Kidney (tissue), 14 donors: ENCODE measurements around the gene RBBP9. TPM values are rescaled to one million over a fixed set of nuclear protein-coding genes. Genes with fewer than 3 reads are reported as not detected.
A peak's percentile ranks its signal among the peaks of the same experiment; 100 is the strongest.

Experiments used
- DNase-seq, 5 donors: peaks; one replicate each; pipeline ENCODE4 v3.0.0-alpha.2; 2013 to 2020
- FAIRE-seq: peaks from 2 replicates; lab custom pipeline; 2012; peaks lifted over from hg19 to GRCh38; lab: Jason Lieb, UNC
- H3K27ac ChIP-seq, 2 donors: one replicate each; pipeline ENCODE4 v1.7.0; 2013; ENCODE audit warnings: low read depth in 2 of 2, low read length in 2 of 2, inconsistent platforms in 1 of 2
- H3K27me3 ChIP-seq: one replicate; pipeline ENCODE4 v1.7.1; 2013; ENCODE audit warnings: low read length, inconsistent platforms; ENCODE audit not compliant: control insufficient read depth, insufficient read depth
- H3K36me3 ChIP-seq, 3 donors: one replicate each; pipeline versions ENCODE4 v1.7.0 to v1.7.1; 2013; ENCODE audit warnings: low read length in 3 of 3, control low read depth in 1 of 3, inconsistent platforms in 1 of 3; ENCODE audit not compliant: insufficient read depth in 3 of 3, control insufficient read depth in 2 of 3
- H3K4me1 ChIP-seq, 3 donors: one replicate each; pipeline versions ENCODE4 v1.7.0 to v1.7.1; 2013; ENCODE audit warnings: low read length in 3 of 3, inconsistent platforms in 1 of 3, low read depth in 1 of 3; ENCODE audit not compliant: control insufficient read depth in 2 of 3, insufficient read depth in 2 of 3
- H3K4me3 ChIP-seq, 3 donors: one replicate each; pipeline versions ENCODE4 v1.7.0 to v1.8.1; 2013; ENCODE audit warnings: low read length in 3 of 3, control low read depth in 1 of 3, inconsistent platforms in 1 of 3
- H3K9ac ChIP-seq, 3 donors: one replicate each; pipeline versions ENCODE4 v1.7.0 to v1.7.1; 2013; ENCODE audit warnings: low read length in 3 of 3, control low read depth in 1 of 3, inconsistent platforms in 1 of 3
- H3K9me3 ChIP-seq, 3 donors: one replicate each; pipeline versions ENCODE4 v1.7.0 to v1.7.1; 2013; ENCODE audit warnings: low read length in 3 of 3, control low read depth in 1 of 3, inconsistent platforms in 1 of 3; ENCODE audit not compliant: control insufficient read depth in 2 of 3, insufficient read depth in 1 of 3
- CTCF ChIP-seq: IDR thresholded peaks from 3 replicates; pipeline ENCODE4 v1.5.1; 2012; ENCODE audit warnings: mild to moderate bottlenecking, moderate library complexity, borderline replicate concordance; ENCODE audit not compliant: insufficient read depth; ENCODE audit errors: extremely low read depth
- intact Hi-C: fragments of 100-400 bp; cut with DNase I; formaldehyde crosslinking; loops from one replicate; pipeline ENCODE4 v1.11.1; 2022
- polyA plus RNA-seq: library from polyadenylated mRNA; stranded (reverse); fragments of 350-450 nt; fragmentation: Illumina TruSeq; extraction: RNeasy Lipid Tissue Mini Kit (QIAGEN cat#74804); gene quantifications from one replicate; pipeline ENCODE4 v1.2.3, GENCODE V29; 2014; ENCODE audit warnings: low read depth, low replicate concordance; ENCODE audit not compliant: insufficient read depth
- total RNA-seq: library from RNA; stranded (reverse); fragmentation: NEBNext Ultra II Directional; extraction: Animal tissue kit (Norgen Biotek cat#: 25700); gene quantifications from one replicate; pipeline ENCODE4 v1.2.1, GENCODE V29; 2021
- donor health status: control.
- donor health status: control.
- donor health status: control.
- donor health status: control.
- donor health status: control.
- donor health status: DM: yes; HTN: yes; CAD: no.
- donor health status: Normal renal cell carcinoma (clear cell type).

The RBBP9 gene
- total and polyA plus RNA-seq, 2 donors from 2014 or later: 15.2 to 16.9 TPM

DNA sequence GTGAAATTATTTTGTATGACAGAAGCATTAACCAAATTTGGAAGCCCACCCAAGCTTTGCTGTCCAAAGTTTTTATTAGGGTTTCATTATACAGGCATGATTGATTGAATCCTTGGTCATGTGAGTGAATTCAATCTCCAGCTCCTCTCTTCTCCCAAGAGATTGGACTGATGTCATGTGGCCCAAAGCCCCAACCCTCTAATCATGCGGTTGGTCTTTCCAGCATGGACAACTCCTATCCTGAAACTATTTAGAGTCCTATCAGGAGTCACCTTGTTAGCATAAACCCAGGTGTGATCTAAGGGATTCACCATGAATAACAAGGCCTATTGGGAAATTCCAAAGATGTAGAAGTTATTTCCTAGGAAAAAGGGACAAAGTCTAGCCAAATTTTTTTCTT lies 19.2 kb downstream of the RBBP9 start:
- DNase-seq (no peak), FAIRE-seq (no peak)
- Histone ChIP-seq H3K9me3 (no peaks in the 10 kb centered on the region), H3K27ac (no peak overlapping the region), H3K4me1 (no peaks in the 10 kb centered on the region), H3K36me3 (peaks cover 6 to 28% (median 26%) of the 10 kb centered on the region in 3 donors), H3K27me3 (no peaks in the 10 kb centered on the region), H3K9ac (no peak overlapping the region), H3K4me3 (no peak overlapping the region)
- no peak for TF ChIP-seq CTCF
- intact Hi-C loops: no loop called here

- H3K4me3 ChIP-seq: no peak overlapping the region
- intact Hi-C loops: no loop called here
- H3K4me1 ChIP-seq: no peaks in the 10 kb centered on the region
- no peak for TF ChIP-seq CTCF
- no peak overlapping the region for H3K27ac ChIP-seq
- H3K27me3 ChIP-seq: no peaks in the 10 kb centered on the region
- FAIRE-seq: no peak
- peaks cover 3 to 23% (median 20%) of the 10 kb centered on the region in 3 donors for H3K36me3 ChIP-seq
- H3K9ac ChIP-seq: no peak overlapping the region
- no peaks in the 10 kb centered on the region for H3K9me3 ChIP-seq
- no peak for DNase-seq
Observed at GRCh38 chr20:18477218-18477617, 19.8 kb downstream of the RBBP9 start.

- H3K27me3 ChIP-seq: no peaks in the 10 kb centered on the region
- H3K9ac ChIP-seq: peak within 1 kb of the TSS; percentile 79 to 91 (median 89)
- DNase-seq: peak; percentile 97 to 99 (median 97)
- peak within 1 kb of the TSS; percentile 95 to 97 for H3K27ac ChIP-seq
- H3K4me1 ChIP-seq: peaks cover 0 to 11% (median 0%) of the 10 kb centered on the region in 3 donors
- H3K9me3 ChIP-seq: no peaks in the 10 kb centered on the region
- no peak for TF ChIP-seq CTCF
- intact Hi-C loops: no loop called here
- H3K4me3 ChIP-seq: peak within 1 kb of the TSS; percentile 86 to 99 (median 93)
- H3K36me3 ChIP-seq: peaks cover 0 to 5% (median 3%) of the 10 kb centered on the region in 3 donors
- FAIRE-seq: peak; percentile 74
Observed at GRCh38 chr20:18466894-18467730, 29.9 kb downstream of the RBBP9 start, which contains the start of the genes DZANK1 and POLR3F. Gene DZANK1, minus strand, starts transcription at chr20:18467030. Its CDS starts 1,672 bp downstream, at chr20:18465358. Gene POLR3F, plus strand, starts transcription at chr20:18467390. Its CDS starts 117 bp downstream, at chr20:18467507.
